SK-N-SH (cell line): Measurements from ENCODE around the gene MISP3. TPM values are rescaled to one million over a fixed set of nuclear protein-coding genes. Genes with fewer than 3 reads are reported as not detected.

ENCODE experiments used
- CTCF ChIA-PET: fragments of 300-600, 350-600 bp; formaldehyde crosslinking; extraction: SDS; loops from one replicate; lab custom pipeline; 2021; lab: Yijun Ruan, JAX
- POLR2A ChIA-PET: fragments of 350-600 bp; sonication (Branson Sonifier 250); formaldehyde crosslinking; extraction: SDS; loops from one replicate; lab custom pipeline; 2020; ENCODE audit warnings: antibody characterized with exemption, inconsistent platforms; lab: Yijun Ruan, JAX
- DNase-seq: peaks from one replicate; pipeline ENCODE4 v3.0.0; 2012
- H2AFZ ChIP-seq: fragments of 200-600 bp; sonication (generic); 2 replicates; pipeline ENCODE4 v1.8.1; 2016; ENCODE audit warnings: antibody characterized with exemption, mild to moderate bottlenecking, low read depth
- H3F3A ChIP-seq: fragments of 200-600 bp; sonication (generic); replicated peaks from 2 replicates; pipeline ENCODE3; 2016; ENCODE audit warnings: antibody characterized with exemption, mild to moderate bottlenecking; ENCODE audit not compliant: insufficient read depth
- H3K27ac ChIP-seq, 2 experiments: fragments of 200-500 bp in 1 of 2; fragments of 200-600 bp in 1 of 2; sonication (Bioruptor generic) in 1 of 2; sonication (generic), shearing (Covaris generic) in 1 of 2; 2 replicates each; pipeline versions ENCODE4 v1.5.1 to v1.6.1; 2014 to 2016; ENCODE audit warnings: low read depth in 2 of 2, inconsistent platforms in 1 of 2, low read length in 1 of 2, mild to moderate bottlenecking in 1 of 2, mixed read lengths in 1 of 2
- H3K27me3 ChIP-seq: fragments of 200-600 bp; sonication (generic), shearing (Covaris generic); 2 replicates; pipeline ENCODE4 v1.6.1; 2016; ENCODE audit warnings: mixed run types; ENCODE audit not compliant: insufficient read depth
- H3K36me3 ChIP-seq, 2 experiments: fragments of 200-500 bp in 1 of 2; fragments of 200-600 bp in 1 of 2; sonication (Bioruptor generic) in 1 of 2; sonication (generic) in 1 of 2; replicated peaks in 1 of 2; 2 replicates each; pipeline versions ENCODE3 to v1.5.1; 2014 to 2016; ENCODE audit warnings: low read length in 1 of 2, mild to moderate bottlenecking in 1 of 2; ENCODE audit not compliant: insufficient read depth in 2 of 2, control insufficient read depth in 1 of 2
- H3K4me1 ChIP-seq, 2 experiments: fragments of 200-500 bp in 1 of 2; fragments of 200-600 bp in 1 of 2; sonication (Bioruptor generic) in 1 of 2; sonication (generic), shearing (Covaris generic) in 1 of 2; 2 replicates each; pipeline versions ENCODE4 v1.5.1 to v1.6.1; 2014 to 2016; ENCODE audit warnings: low read depth in 1 of 2, low read length in 1 of 2, mixed run types in 1 of 2; ENCODE audit not compliant: insufficient read depth in 2 of 2, control insufficient read depth in 1 of 2
- H3K4me2 ChIP-seq: fragments of 200-600 bp; sonication (generic), shearing (Covaris generic); 2 replicates; pipeline ENCODE4 v1.6.1; 2017; ENCODE audit warnings: mixed run types
- H3K4me3 ChIP-seq, 2 experiments: fragments of 200-500 bp in 1 of 2; fragments of 200-600 bp in 1 of 2; sonication (Bioruptor generic) in 1 of 2; sonication (generic), shearing (Covaris generic) in 1 of 2; 2 replicates each; pipeline versions ENCODE4 v1.5.1 to v1.8.1; 2014 to 2016; ENCODE audit warnings: low read depth in 2 of 2, inconsistent platforms in 1 of 2, low read length in 1 of 2, mild to moderate bottlenecking in 1 of 2, mixed read lengths in 1 of 2, moderate library complexity in 1 of 2
- H3K79me2 ChIP-seq: fragments of 200-600 bp; sonication (generic); 2 replicates; pipeline ENCODE4 v1.8.1; 2017; ENCODE audit warnings: mild to moderate bottlenecking; ENCODE audit not compliant: insufficient read depth
- H3K9ac ChIP-seq: fragments of 200-600 bp; sonication (generic); 2 replicates; pipeline ENCODE4 v1.6.1; 2017; ENCODE audit warnings: mixed run types
- H3K9me2 ChIP-seq: fragments of 200-600 bp; sonication (generic); 2 replicates; pipeline ENCODE4 v1.6.1; 2017; ENCODE audit warnings: mixed run types
- H3K9me3 ChIP-seq: fragments of 200-600 bp; sonication (generic); 2 replicates; pipeline ENCODE4 v1.6.1; 2017; ENCODE audit warnings: mixed run types, mild to moderate bottlenecking, moderate library complexity
- H4K20me1 ChIP-seq: fragments of 200-600 bp; sonication (generic); 2 replicates; pipeline ENCODE4 v1.6.1; 2017; ENCODE audit warnings: mild to moderate bottlenecking, mixed run types; ENCODE audit not compliant: insufficient read depth
- CHD2 ChIP-seq: fragments of 150-350 bp; IDR thresholded peaks from 2 replicates; pipeline ENCODE4 v1.6.1; 2018; ENCODE audit warnings: low read length; ENCODE audit not compliant: partially characterized antibody
- ELF1 ChIP-seq: IDR thresholded peaks from 2 replicates; pipeline ENCODE4 v1.4.0; 2012
- EZH2phosphoT487 ChIP-seq: fragments of 200-600 bp; sonication (generic); IDR thresholded peaks from 2 replicates; pipeline ENCODE4 v1.6.1; 2017; ENCODE audit warnings: low read depth, mixed run types, mild to moderate bottlenecking, antibody characterized with exemption, moderate library complexity, borderline replicate concordance
- GABPA ChIP-seq: IDR thresholded peaks from 2 replicates; pipeline ENCODE4 v1.4.0; 2012; ENCODE audit warnings: low read depth, mild to moderate bottlenecking
- IRF3 ChIP-seq: fragments of 150-350 bp; IDR thresholded peaks from 2 replicates; pipeline ENCODE4 v1.6.1; 2016; ENCODE audit warnings: mild to moderate bottlenecking, low read depth, low read length
- MXI1 ChIP-seq: IDR thresholded peaks from 2 replicates; pipeline ENCODE4 v1.6.1; 2012; ENCODE audit warnings: mild to moderate bottlenecking, low read depth, low read length, improper control_type of control experiment
- POLR2AphosphoS5 ChIP-seq: IDR thresholded peaks from 2 replicates; pipeline ENCODE4 v1.6.1; 2012; ENCODE audit warnings: low read depth, low read length
- REST ChIP-seq: IDR thresholded peaks from 2 replicates; pipeline ENCODE4 v1.6.1; 2012; ENCODE audit warnings: mild to moderate bottlenecking, low read depth, low read length, moderate library complexity
- RXRA ChIP-seq: IDR thresholded peaks from 2 replicates; pipeline ENCODE4 v1.4.0; 2012; ENCODE audit warnings: low read depth, mild to moderate bottlenecking, borderline replicate concordance
- TAF1 ChIP-seq: IDR thresholded peaks from 2 replicates; pipeline ENCODE4 v1.6.1; 2012; ENCODE audit warnings: low read depth, mild to moderate bottlenecking, low read length, moderate library complexity, borderline replicate concordance
- YY1 ChIP-seq: IDR thresholded peaks from 2 replicates; pipeline ENCODE4 v1.4.0; 2012; ENCODE audit warnings: low read depth, mild to moderate bottlenecking
- WGBS: methylation state at CpG from one replicate; pipeline ENCODE4 v1.1.6; 2017; ENCODE audit warnings: low lambda C conversion rate; 5-methylcytosine and 5-hydroxymethylcytosine counted together
- polyA plus RNA-seq, 3 experiments: library from polyadenylated mRNA; depleted of rRNA; stranded (reverse); fragments of >200 nt; gene quantifications; 2 replicates each; pipeline ENCODE4 v1.2.3, GENCODE V29; 2012
- TF ChIP-seq, protein P1 (sequence below): IDR thresholded peaks from 2 replicates; pipeline ENCODE4 v1.4.0; 2012; ENCODE audit warnings: low read depth, borderline replicate concordance
- TF ChIP-seq, protein P2 (sequence below): IDR thresholded peaks from 2 replicates; pipeline ENCODE4 v1.4.0; 2012; ENCODE audit warnings: low read depth

The MISP3 gene
- polyA plus RNA-seq, 1 of the 3 experiments (the other 2 are of a cell fraction), result 2.6 TPM

DNA sequence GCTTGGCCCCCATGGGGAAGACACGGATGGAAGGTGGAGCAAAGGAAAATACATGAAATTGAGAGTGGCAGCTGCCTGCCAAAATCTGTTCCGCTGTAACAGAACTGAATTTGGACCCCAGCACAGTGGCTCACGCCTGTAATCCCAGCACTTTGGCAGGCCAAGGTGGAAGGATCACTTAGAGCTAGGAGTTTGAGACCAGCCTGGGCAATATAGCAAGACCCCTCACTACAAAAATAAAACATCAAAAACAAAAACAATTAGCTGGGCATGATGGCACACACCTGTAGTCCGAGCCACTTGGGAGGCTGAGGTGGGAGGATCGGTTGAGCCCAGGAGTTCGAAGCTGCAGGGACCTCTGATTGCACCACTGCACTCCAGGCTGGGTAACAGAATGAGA is 20.1 kb upstream of the MISP3 start:
- ChIA-PET POLR2A (no interaction called here), CTCF (interaction anchor here (1.1 to 3.0 kb wide), 7 partner anchors 8 to 172 kb away, joined by 3 to 15 read pairs (median 5); partner anchors contain the start of gene MISP3)
- Histone ChIP-seq H3K9ac (no peak overlapping the region), H4K20me1 (no peaks in the 10 kb centered on the region), H3K9me2 (no peaks in the 10 kb centered on the region), H3K36me3 (no peaks in the 10 kb centered on the region), H3K27me3 (no peaks in the 10 kb centered on the region), H3K4me1 (no peaks in the 10 kb centered on the region; a peak in 1 of 4 replicates), H3K79me2 (no peaks in the 10 kb centered on the region), H3F3A (peaks cover 8% of the 10 kb centered on the region), H3K4me3 (no peak overlapping the region), H2AFZ (no peak overlapping the region), H3K27ac (no peak overlapping the region), H3K9me3 (no peaks in the 10 kb centered on the region), H3K4me2 (no peak overlapping the region)
- TF ChIP-seq ELF1 (no peak), GABPA (no peak), REST (no peak), TAF1 (no peak), IRF3 (no peak), MXI1 (no peak), POLR2AphosphoS5 (no peak), CHD2 (no peak), EZH2phosphoT487 (no peak), RXRA (no peak)
- TF ChIP-seq, protein P1, sequence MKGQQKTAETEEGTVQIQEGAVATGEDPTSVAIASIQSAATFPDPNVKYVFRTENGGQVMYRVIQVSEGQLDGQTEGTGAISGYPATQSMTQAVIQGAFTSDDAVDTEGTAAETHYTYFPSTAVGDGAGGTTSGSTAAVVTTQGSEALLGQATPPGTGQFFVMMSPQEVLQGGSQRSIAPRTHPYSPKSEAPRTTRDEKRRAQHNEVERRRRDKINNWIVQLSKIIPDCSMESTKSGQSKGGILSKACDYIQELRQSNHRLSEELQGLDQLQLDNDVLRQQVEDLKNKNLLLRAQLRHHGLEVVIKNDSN, result no peak
- WGBS, result 98% methylated on average over 6 of the region's 6 CpGs
- no peak for DNase-seq

GRCh38 chr19:14053032-14053431 is 19.6 kb upstream of the MISP3 start:
- 98% methylated on average over 3 of the region's 3 CpGs for WGBS
- H3K4me1 ChIP-seq, result peaks cover 0 to 1% of the 10 kb centered on the region in 2 experiments; a peak in 1 of 4 replicates
- CTCF ChIA-PET, result interaction anchor here (0.7 to 3.0 kb wide), 7 partner anchors 8 to 278 kb away, joined by 3 to 15 read pairs (median 4); partner anchors contain the start of genes IL27RA and MISP3
- no peaks in the 10 kb centered on the region for H3K9me3 ChIP-seq
- DNase-seq, result no peak
- no peaks in the 10 kb centered on the region for H4K20me1 ChIP-seq
- POLR2A ChIA-PET, result no interaction called here
- H2AFZ ChIP-seq, result no peak overlapping the region
- no peaks in the 10 kb centered on the region for H3K79me2 ChIP-seq
- peaks cover 11% of the 10 kb centered on the region for H3F3A ChIP-seq
- no peak overlapping the region for H3K27ac ChIP-seq
- no peak overlapping the region for H3K9ac ChIP-seq
- H3K27me3 ChIP-seq, result no peaks in the 10 kb centered on the region
- no peaks in the 10 kb centered on the region for H3K36me3 ChIP-seq
- no peaks in the 10 kb centered on the region for H3K9me2 ChIP-seq
- TF ChIP-seq YY1 (no peak), MXI1 (no peak)
- TF ChIP-seq, protein P2, sequence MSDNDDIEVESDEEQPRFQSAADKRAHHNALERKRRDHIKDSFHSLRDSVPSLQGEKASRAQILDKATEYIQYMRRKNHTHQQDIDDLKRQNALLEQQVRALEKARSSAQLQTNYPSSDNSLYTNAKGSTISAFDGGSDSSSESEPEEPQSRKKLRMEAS, result no peak
- no peak overlapping the region for H3K4me3 ChIP-seq
- H3K4me2 ChIP-seq, result no peak overlapping the region
